22Rv1 (cell line): ENCODE data around the gene CCM2.

Source experiments
- ZFX ChIP-seq: fragments of 450-650 bp; IDR thresholded peaks from 2 replicates; pipeline ENCODE4 v1.6.1; 2017; ENCODE audit warnings: antibody characterized with exemption, borderline replicate concordance
- TF ChIP-seq, protein P1 (sequence below): fragments of 450-650 bp; IDR thresholded peaks from 2 replicates; pipeline ENCODE4 v1.5.1; 2017; ENCODE audit warnings: mild to moderate bottlenecking

DNA sequence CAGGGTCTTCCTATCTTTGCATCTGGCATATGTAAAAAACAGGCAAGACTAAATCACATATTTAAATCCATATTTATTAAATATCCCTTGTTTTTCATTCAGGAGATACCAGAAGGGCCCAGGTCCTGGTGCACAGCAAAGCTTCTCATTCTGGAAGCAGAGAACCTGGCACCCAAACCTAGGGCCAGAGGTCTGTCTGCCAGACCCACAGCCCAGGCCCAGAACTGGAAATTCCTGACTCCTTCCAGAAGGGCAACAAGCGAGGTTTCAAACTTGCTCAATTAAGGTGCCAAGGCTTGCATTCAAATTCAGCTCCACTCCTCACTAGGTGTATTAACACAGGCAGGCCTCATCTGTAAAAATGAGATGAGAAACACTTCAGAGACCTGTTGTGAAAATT lies 17.0 kb upstream of the CCM2 start:
- TF ChIP-seq, protein P1, sequence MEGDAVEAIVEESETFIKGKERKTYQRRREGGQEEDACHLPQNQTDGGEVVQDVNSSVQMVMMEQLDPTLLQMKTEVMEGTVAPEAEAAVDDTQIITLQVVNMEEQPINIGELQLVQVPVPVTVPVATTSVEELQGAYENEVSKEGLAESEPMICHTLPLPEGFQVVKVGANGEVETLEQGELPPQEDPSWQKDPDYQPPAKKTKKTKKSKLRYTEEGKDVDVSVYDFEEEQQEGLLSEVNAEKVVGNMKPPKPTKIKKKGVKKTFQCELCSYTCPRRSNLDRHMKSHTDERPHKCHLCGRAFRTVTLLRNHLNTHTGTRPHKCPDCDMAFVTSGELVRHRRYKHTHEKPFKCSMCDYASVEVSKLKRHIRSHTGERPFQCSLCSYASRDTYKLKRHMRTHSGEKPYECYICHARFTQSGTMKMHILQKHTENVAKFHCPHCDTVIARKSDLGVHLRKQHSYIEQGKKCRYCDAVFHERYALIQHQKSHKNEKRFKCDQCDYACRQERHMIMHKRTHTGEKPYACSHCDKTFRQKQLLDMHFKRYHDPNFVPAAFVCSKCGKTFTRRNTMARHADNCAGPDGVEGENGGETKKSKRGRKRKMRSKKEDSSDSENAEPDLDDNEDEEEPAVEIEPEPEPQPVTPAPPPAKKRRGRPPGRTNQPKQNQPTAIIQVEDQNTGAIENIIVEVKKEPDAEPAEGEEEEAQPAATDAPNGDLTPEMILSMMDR: no peak
- no peak for TF ChIP-seq ZFX
